HepG2 (cell line): Measurements from ENCODE around the gene CERS5. TPM values are rescaled to one million over a fixed set of nuclear protein-coding genes. Genes with fewer than 3 reads are reported as not detected.

Experiments
- EED ChIP-seq: sonication (generic); formaldehyde crosslinking; IDR thresholded peaks from 2 replicates; pipeline ENCODE4 v1.5.0; 2020; ENCODE audit warnings: mild to moderate bottlenecking, missing genetic modification reagents
- HNRNPL ChIP-seq: fragments of 200-400 bp; formaldehyde crosslinking; IDR thresholded peaks from 2 replicates; pipeline ENCODE4 v1.6.1; 2017; ENCODE audit warnings: mild to moderate bottlenecking, low read depth, low read length
- HOXA9 ChIP-seq: sonication (generic); formaldehyde crosslinking; IDR thresholded peaks from 2 replicates; pipeline ENCODE4 v1.8.1; 2022; ENCODE audit warnings: missing genetic modification reagents, mild to moderate bottlenecking, moderate library complexity, borderline replicate concordance
- HOXD1 ChIP-seq: sonication (generic); formaldehyde crosslinking; IDR thresholded peaks from 2 replicates; pipeline ENCODE4 v1.5.0; 2020; ENCODE audit warnings: missing genetic modification reagents
- ISL2 ChIP-seq: sonication (generic); formaldehyde crosslinking; IDR thresholded peaks from 2 replicates; pipeline ENCODE4 v1.5.0; 2020; ENCODE audit warnings: missing genetic modification reagents
- NR3C1 ChIP-seq: sonication (generic); formaldehyde crosslinking; IDR thresholded peaks from 2 replicates; pipeline ENCODE4 v1.4.0; 2020; ENCODE audit warnings: missing genetic modification reagents
- POLR2A ChIP-seq, 2 experiments: IDR thresholded peaks; 2 replicates each; pipeline ENCODE4 v1.6.1; 2011; ENCODE audit warnings: low read depth in 2 of 2, low read length in 2 of 2, mild to moderate bottlenecking in 1 of 2, moderate library complexity in 1 of 2; ENCODE audit not compliant: insufficient read depth in 1 of 2
- RARG ChIP-seq: sonication (generic); formaldehyde crosslinking; IDR thresholded peaks from 2 replicates; pipeline ENCODE4 v1.4.0; 2020; ENCODE audit warnings: low read depth, mild to moderate bottlenecking, missing genetic modification reagents
- SIN3B ChIP-seq: fragments of 150-350 bp; IDR thresholded peaks from 2 replicates; pipeline ENCODE4 v1.6.1; 2014; ENCODE audit warnings: low read length
- SNAI1 ChIP-seq: sonication (generic); formaldehyde crosslinking; IDR thresholded peaks from 2 replicates; pipeline ENCODE4 v1.5.0; 2020; ENCODE audit warnings: mild to moderate bottlenecking, missing genetic modification reagents, borderline replicate concordance
- TBP ChIP-seq: sonication (generic); formaldehyde crosslinking; IDR thresholded peaks from 2 replicates; pipeline ENCODE4 v1.5.0; 2020; ENCODE audit warnings: missing genetic modification reagents
- TBX2 ChIP-seq: sonication (generic); formaldehyde crosslinking; IDR thresholded peaks from 2 replicates; pipeline ENCODE4 v1.5.0; 2020; ENCODE audit warnings: missing genetic modification reagents, mild to moderate bottlenecking, borderline replicate concordance
- ZNF256 ChIP-seq: sonication (generic); formaldehyde crosslinking; conservative IDR thresholded peaks from 2 replicates; pipeline ENCODE4 v1.4.0; 2020; ENCODE audit warnings: missing genetic modification reagents
- ZNF260 ChIP-seq: sonication (generic); formaldehyde crosslinking; IDR thresholded peaks from 2 replicates; pipeline ENCODE4 v1.4.0; 2020; ENCODE audit warnings: missing genetic modification reagents, low read depth, mild to moderate bottlenecking, borderline replicate concordance
- ZNF432 ChIP-seq: sonication (generic); formaldehyde crosslinking; IDR thresholded peaks from 2 replicates; pipeline ENCODE4 v1.5.0; 2020; ENCODE audit warnings: missing genetic modification reagents, mild to moderate bottlenecking, borderline replicate concordance
- ZNF678 ChIP-seq: sonication (generic); formaldehyde crosslinking; IDR thresholded peaks from 2 replicates; pipeline ENCODE4 v1.4.0; 2020; ENCODE audit warnings: mild to moderate bottlenecking, missing genetic modification reagents
- polyA plus RNA-seq, 8 experiments: library from polyadenylated mRNA; depleted of rRNA in 3 of 8; stranded (reverse) in 7 of 8; unstranded in 1 of 8; fragments of >200 nt; fragmentation: Illumina TruSeq in 4 of 8; extraction: Trizol in 4 of 8; gene quantifications; 2 replicates each; pipeline versions ENCODE4 v1.2.1 to v1.2.3, GENCODE V29; 2011 to 2016; ENCODE audit warnings: low read depth in 4 of 8, missing spikeins in 1 of 8, mixed read lengths in 1 of 8; ENCODE audit not compliant: insufficient read depth in 1 of 8
- total RNA-seq, 5 experiments: library from RNA; depleted of rRNA; stranded (reverse); fragments of >200 nt; fragmentation: Illumina TruSeq; extraction: Trizol; gene quantifications; 2 replicates each; pipeline ENCODE4 v1.2.3, GENCODE V29; 2016; ENCODE audit warnings: low read depth in 1 of 5
- TF ChIP-seq, protein P1 (sequence below): sonication (generic); formaldehyde crosslinking; IDR thresholded peaks from 2 replicates; pipeline ENCODE4 v1.5.0; 2020; ENCODE audit warnings: missing genetic modification reagents, mild to moderate bottlenecking, borderline replicate concordance
- TF ChIP-seq, protein P2 (sequence below): sonication (generic); formaldehyde crosslinking; IDR thresholded peaks from 2 replicates; pipeline ENCODE4 v1.5.1; 2020; ENCODE audit warnings: mild to moderate bottlenecking, moderate library complexity, missing genetic modification reagents
- TF ChIP-seq, protein P3 (sequence below): sonication (generic); formaldehyde crosslinking; IDR thresholded peaks from 2 replicates; pipeline ENCODE4 v1.9.0; 2022; ENCODE audit warnings: low read depth, missing genetic modification reagents
- TF ChIP-seq, protein P4 (sequence below): IDR thresholded peaks from 2 replicates; pipeline ENCODE4 v1.6.1; 2018; ENCODE audit warnings: missing genetic modification reagents, mild to moderate bottlenecking, missing compliant biosample characterization
- TF ChIP-seq, protein P5 (sequence below): sonication (generic); formaldehyde crosslinking; IDR thresholded peaks from 2 replicates; pipeline ENCODE4 v1.8.0; 2022; ENCODE audit warnings: missing genetic modification reagents, mild to moderate bottlenecking, borderline replicate concordance
- TF ChIP-seq, protein P6 (sequence below): sonication (generic); formaldehyde crosslinking; IDR thresholded peaks from 2 replicates; pipeline ENCODE4 v1.4.0; 2020; ENCODE audit warnings: missing genetic modification reagents

Gene CERS5
- total and polyA plus RNA-seq, 2 of the 13 experiments (the other 11 are each of a cell fraction or from before 2014, with no cell fraction given), result 22.3 to 48.8 TPM

DNA sequence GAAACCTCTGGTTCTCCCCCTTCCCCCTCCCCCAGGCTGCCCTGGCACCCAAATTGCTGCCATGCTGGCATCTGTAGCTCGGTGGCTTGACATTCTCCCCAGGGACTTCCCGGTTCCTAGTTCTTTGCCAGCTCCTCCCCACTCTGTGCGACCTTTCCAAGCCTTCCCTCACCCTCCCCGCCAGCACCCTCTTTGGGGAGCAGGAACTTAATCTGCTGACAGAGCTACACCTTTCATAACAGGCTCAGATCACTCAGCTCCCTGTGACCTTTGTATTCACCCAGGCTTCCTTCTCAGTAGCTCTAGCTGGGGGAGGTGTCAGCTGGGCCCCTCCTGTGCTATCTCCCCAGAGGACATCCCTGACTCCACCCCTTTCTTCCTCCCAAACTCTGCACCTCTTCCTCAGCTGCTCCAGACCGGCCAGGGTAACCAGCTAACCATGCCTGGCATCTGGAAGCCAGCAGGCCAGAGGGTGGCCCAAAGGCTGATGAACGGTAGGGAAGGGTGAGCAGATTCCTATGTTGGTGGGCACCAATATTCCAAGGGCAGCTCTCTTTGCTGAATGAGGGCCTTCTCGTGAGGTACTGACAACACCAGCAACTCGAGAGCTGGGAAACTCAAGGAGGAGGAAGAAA, 56.9 kb downstream of the CERS5 start (continued):
- TF ChIP-seq HNRNPL (peak; percentile 84; the same call in 1 of the 2 replicates), ISL2 (no peak; the same call in 1 of the 2 replicates), ZNF260 (CRISPR knock-in tag) (no peak), ZNF678 (CRISPR knock-in tag) (no peak), TBP (no peak), NR3C1 (no peak), SNAI1 (CRISPR knock-in tag) (no peak; the same call in 1 of the 2 replicates), HOXD1 (CRISPR knock-in tag) (no peak), EED (CRISPR knock-in tag) (no peak), ZNF256 (CRISPR knock-in tag) (no peak), TBX2 (CRISPR knock-in tag) (peak; percentile 97), POLR2A (IDR thresholded peaks at IDR 0.05; ENCODE audit: insufficient read depth in 1 of 2, low read depth in 2 of 2, low read length in 2 of 2) (no peak), SIN3B (no peak), HOXA9 (CRISPR knock-in tag) (no peak), RARG (CRISPR knock-in tag) (no peak), ZNF432 (CRISPR knock-in tag) (no peak)
- TF ChIP-seq, protein P1, sequence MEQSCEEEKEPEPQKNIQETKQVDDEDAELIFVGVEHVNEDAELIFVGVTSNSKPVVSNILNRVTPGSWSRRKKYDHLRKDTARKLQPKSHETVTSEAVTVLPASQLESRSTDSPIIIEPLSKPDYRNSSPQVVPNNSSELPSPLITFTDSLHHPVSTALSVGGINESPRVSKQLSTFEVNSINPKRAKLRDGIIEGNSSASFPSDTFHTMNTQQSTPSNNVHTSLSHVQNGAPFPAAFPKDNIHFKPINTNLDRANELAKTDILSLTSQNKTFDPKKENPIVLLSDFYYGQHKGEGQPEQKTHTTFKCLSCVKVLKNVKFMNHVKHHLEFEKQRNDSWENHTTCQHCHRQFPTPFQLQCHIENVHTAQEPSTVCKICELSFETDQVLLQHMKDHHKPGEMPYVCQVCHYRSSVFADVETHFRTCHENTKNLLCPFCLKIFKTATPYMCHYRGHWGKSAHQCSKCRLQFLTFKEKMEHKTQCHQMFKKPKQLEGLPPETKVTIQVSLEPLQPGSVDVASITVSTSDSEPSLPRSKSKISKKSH (CRISPR knock-in tag), result no peak
- TF ChIP-seq, protein P2, sequence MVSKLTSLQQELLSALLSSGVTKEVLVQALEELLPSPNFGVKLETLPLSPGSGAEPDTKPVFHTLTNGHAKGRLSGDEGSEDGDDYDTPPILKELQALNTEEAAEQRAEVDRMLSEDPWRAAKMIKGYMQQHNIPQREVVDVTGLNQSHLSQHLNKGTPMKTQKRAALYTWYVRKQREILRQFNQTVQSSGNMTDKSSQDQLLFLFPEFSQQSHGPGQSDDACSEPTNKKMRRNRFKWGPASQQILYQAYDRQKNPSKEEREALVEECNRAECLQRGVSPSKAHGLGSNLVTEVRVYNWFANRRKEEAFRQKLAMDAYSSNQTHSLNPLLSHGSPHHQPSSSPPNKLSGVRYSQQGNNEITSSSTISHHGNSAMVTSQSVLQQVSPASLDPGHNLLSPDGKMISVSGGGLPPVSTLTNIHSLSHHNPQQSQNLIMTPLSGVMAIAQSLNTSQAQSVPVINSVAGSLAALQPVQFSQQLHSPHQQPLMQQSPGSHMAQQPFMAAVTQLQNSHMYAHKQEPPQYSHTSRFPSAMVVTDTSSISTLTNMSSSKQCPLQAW (CRISPR knock-in tag), result 0 out of 2 replicates have a peak, but pooled peaks have one; percentile 37
- TF ChIP-seq, protein P3, sequence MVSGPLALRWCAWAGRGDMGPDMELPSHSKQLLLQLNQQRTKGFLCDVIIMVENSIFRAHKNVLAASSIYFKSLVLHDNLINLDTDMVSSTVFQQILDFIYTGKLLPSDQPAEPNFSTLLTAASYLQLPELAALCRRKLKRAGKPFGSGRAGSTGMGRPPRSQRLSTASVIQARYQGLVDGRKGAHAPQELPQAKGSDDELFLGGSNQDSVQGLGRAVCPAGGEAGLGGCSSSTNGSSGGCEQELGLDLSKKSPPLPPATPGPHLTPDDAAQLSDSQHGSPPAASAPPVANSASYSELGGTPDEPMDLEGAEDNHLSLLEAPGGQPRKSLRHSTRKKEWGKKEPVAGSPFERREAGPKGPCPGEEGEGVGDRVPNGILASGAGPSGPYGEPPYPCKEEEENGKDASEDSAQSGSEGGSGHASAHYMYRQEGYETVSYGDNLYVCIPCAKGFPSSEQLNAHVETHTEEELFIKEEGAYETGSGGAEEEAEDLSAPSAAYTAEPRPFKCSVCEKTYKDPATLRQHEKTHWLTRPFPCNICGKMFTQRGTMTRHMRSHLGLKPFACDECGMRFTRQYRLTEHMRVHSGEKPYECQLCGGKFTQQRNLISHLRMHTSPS (CRISPR knock-in tag), result peak; percentile 84; the same call in 1 of the 2 replicates
- TF ChIP-seq, protein P4, sequence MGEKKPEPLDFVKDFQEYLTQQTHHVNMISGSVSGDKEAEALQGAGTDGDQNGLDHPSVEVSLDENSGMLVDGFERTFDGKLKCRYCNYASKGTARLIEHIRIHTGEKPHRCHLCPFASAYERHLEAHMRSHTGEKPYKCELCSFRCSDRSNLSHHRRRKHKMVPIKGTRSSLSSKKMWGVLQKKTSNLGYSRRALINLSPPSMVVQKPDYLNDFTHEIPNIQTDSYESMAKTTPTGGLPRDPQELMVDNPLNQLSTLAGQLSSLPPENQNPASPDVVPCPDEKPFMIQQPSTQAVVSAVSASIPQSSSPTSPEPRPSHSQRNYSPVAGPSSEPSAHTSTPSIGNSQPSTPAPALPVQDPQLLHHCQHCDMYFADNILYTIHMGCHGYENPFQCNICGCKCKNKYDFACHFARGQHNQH (CRISPR knock-in tag), result no peak
- TF ChIP-seq, protein P5, sequence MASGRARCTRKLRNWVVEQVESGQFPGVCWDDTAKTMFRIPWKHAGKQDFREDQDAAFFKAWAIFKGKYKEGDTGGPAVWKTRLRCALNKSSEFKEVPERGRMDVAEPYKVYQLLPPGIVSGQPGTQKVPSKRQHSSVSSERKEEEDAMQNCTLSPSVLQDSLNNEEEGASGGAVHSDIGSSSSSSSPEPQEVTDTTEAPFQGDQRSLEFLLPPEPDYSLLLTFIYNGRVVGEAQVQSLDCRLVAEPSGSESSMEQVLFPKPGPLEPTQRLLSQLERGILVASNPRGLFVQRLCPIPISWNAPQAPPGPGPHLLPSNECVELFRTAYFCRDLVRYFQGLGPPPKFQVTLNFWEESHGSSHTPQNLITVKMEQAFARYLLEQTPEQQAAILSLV (CRISPR knock-in tag), result no peak
- TF ChIP-seq, protein P6, sequence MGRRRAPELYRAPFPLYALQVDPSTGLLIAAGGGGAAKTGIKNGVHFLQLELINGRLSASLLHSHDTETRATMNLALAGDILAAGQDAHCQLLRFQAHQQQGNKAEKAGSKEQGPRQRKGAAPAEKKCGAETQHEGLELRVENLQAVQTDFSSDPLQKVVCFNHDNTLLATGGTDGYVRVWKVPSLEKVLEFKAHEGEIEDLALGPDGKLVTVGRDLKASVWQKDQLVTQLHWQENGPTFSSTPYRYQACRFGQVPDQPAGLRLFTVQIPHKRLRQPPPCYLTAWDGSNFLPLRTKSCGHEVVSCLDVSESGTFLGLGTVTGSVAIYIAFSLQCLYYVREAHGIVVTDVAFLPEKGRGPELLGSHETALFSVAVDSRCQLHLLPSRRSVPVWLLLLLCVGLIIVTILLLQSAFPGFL (CRISPR knock-in tag), result no peak
